Hepatocyte (in vitro differentiated cells): ENCODE data around the gene ACIN1. TPM values are rescaled to one million over a fixed set of nuclear protein-coding genes. Genes with fewer than 3 reads are reported as not detected.

Experiments
- DNase-seq: peaks from one replicate; pipeline ENCODE4 v3.0.0-alpha.2; 2016; ENCODE audit warnings: low spot score
- H2AFZ ChIP-seq: fragments of 200-600 bp; sonication (generic); 2 replicates; pipeline ENCODE4 v1.6.0; 2016; ENCODE audit warnings: antibody characterized with exemption, mild to moderate bottlenecking
- H3K27ac ChIP-seq: fragments of 200-600 bp; sonication (generic); 2 replicates; pipeline ENCODE4 v1.5.1; 2016; ENCODE audit warnings: mild to moderate bottlenecking
- H3K27me3 ChIP-seq: fragments of 200-600 bp; sonication (generic); 2 replicates; pipeline ENCODE4 v1.6.1; 2016
- H3K36me3 ChIP-seq: fragments of 200-600 bp; sonication (generic); replicated peaks from 2 replicates; pipeline ENCODE4 v1.5.1; 2016; ENCODE audit warnings: low read depth; ENCODE audit not compliant: insufficient read depth
- H3K4me1 ChIP-seq: fragments of 200-600 bp; sonication (generic); 2 replicates; pipeline ENCODE4 v1.5.1; 2016; ENCODE audit warnings: mild to moderate bottlenecking, moderate library complexity; ENCODE audit not compliant: insufficient read depth
- H3K4me2 ChIP-seq: fragments of 200-600 bp; sonication (generic); 2 replicates; pipeline ENCODE4 v1.6.0; 2016
- H3K4me3 ChIP-seq: fragments of 200-600 bp; sonication (generic); 2 replicates; pipeline ENCODE4 v1.5.1; 2016; ENCODE audit warnings: mild to moderate bottlenecking
- H3K79me2 ChIP-seq: fragments of 200-600 bp; sonication (generic); 2 replicates; pipeline ENCODE4 v1.6.0; 2017; ENCODE audit warnings: mild to moderate bottlenecking
- H3K9me2 ChIP-seq: fragments of 200-600 bp; sonication (generic); replicated peaks from 2 replicates; pipeline ENCODE4 v1.6.0; 2017; ENCODE audit warnings: mild to moderate bottlenecking; ENCODE audit not compliant: insufficient read depth
- H3K9me3 ChIP-seq: fragments of 200-600 bp; sonication (generic); 2 replicates; pipeline ENCODE4 v1.5.1; 2016; ENCODE audit warnings: low read depth, mild to moderate bottlenecking
- H4K20me1 ChIP-seq: fragments of 200-600 bp; sonication (generic); 2 replicates; pipeline ENCODE4 v1.6.0; 2016; ENCODE audit warnings: mild to moderate bottlenecking; ENCODE audit not compliant: insufficient read depth, poor library complexity, severe bottlenecking
- CTCF ChIP-seq: fragments of 200-600 bp; sonication (generic); IDR thresholded peaks from 2 replicates; pipeline ENCODE4 v1.5.1; 2016; ENCODE audit warnings: antibody characterized with exemption, mild to moderate bottlenecking; ENCODE audit not compliant: poor library complexity
- EZH2 ChIP-seq: fragments of 200-600 bp; sonication (generic); IDR thresholded peaks from 2 replicates; pipeline ENCODE4 v1.6.1; 2016; ENCODE audit warnings: antibody characterized with exemption, mild to moderate bottlenecking, borderline replicate concordance
- EZH2phosphoT487 ChIP-seq: fragments of 200-600 bp; sonication (generic); IDR thresholded peaks from one replicate; pipeline ENCODE4 v1.6.1; 2018; ENCODE audit warnings: antibody characterized with exemption, mild to moderate bottlenecking, low read depth, moderate library complexity; ENCODE audit not compliant: unreplicated experiment, severe bottlenecking
- WGBS: methylation state at CpG from one replicate; pipeline ENCODE4 v1.1.6; 2016; ENCODE audit warnings: low lambda C conversion rate; ENCODE audit errors: missing lambda C conversion rate; 5-methylcytosine and 5-hydroxymethylcytosine counted together
- polyA plus RNA-seq: library from polyadenylated mRNA; unstranded; fragments of >200 nt; fragmentation: Nextera tagmentation; extraction: Ambion mirVana; gene quantifications from 2 replicates; pipeline ENCODE4 v1.2.1, GENCODE V29; 2016
- total RNA-seq: library from RNA; depleted of rRNA; stranded (reverse); fragments of >200 nt; gene quantifications from 2 replicates; pipeline ENCODE4 v1.2.3, GENCODE V29; 2014

ACIN1 gene
- total and polyA plus RNA-seq, 2 experiments from 2014 or later, result 44.3 to 108 TPM

DNA sequence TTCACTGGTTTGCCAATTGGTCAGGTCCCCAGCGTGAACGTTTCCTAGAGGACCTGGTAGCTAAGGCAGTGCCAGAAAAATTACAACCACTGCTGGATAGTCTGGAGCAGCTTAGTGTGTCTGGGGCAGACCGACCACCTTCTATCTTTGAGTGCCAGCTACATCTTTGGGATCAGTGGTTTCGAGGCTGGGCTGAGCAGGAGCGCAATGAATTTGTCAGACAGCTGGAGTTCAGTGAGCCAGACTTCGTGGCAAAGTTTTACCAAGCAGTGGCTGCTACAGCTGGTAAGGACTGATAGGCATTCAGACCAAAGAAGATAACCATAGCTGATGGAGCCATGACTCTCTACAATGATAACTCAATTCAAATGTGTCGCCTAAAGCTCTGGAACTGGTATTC is 2.9 kb upstream of the ACIN1 start:
- Histone ChIP-seq H3K4me1 (peaks cover 18% of the 10 kb centered on the region), H3K9me2 (no peaks in the 10 kb centered on the region), H3K27ac (no peak overlapping the region), H3K4me3 (no peak overlapping the region), H3K36me3 (no peaks in the 10 kb centered on the region), H2AFZ (no peak overlapping the region), H3K9me3 (no peaks in the 10 kb centered on the region), H4K20me1 (peaks cover 21% of the 10 kb centered on the region), H3K4me2 (no peak overlapping the region), H3K27me3 (no peaks in the 10 kb centered on the region), H3K79me2 (peaks cover 51% of the 10 kb centered on the region)
- DNase-seq, result no peak
- TF ChIP-seq EZH2phosphoT487 (no peak), CTCF (no peak), EZH2 (no peak)
- 98% methylated on average over 7 of the region's 7 CpGs for WGBS

GRCh38 chr14:23095196-23096108 is 516 bp upstream of the ACIN1 start, which contains the start of gene C14orf119:
Gene C14orf119, plus strand, starts transcription at chr14:23095505. Its CDS starts 2,154 bp downstream, at chr14:23097659.
- peak within 1 kb of the TSS; percentile 51 for H3K4me3 ChIP-seq
- peak within 1 kb of the TSS; percentile 93 for H3K4me2 ChIP-seq
- TF ChIP-seq CTCF, result no peak
- TF ChIP-seq EZH2, result no peak
- TF ChIP-seq EZH2phosphoT487, result no peak
- H3K9me3 ChIP-seq, result no peaks in the 10 kb centered on the region
- WGBS, result 1% methylated on average over 46 of the region's 46 CpGs
- DNase-seq, result peak; percentile 100
- H3K79me2 ChIP-seq, result peaks cover 73% of the 10 kb centered on the region
- H3K27me3 ChIP-seq, result no peaks in the 10 kb centered on the region
- peaks cover 18% of the 10 kb centered on the region for H3K4me1 ChIP-seq
- H3K9me2 ChIP-seq, result no peaks in the 10 kb centered on the region
- H3K36me3 ChIP-seq, result no peaks in the 10 kb centered on the region
- H3K27ac ChIP-seq, result peak within 1 kb of the TSS; percentile 91
- H2AFZ ChIP-seq, result peak within 1 kb of the TSS; percentile 13
- H4K20me1 ChIP-seq, result peaks cover 31% of the 10 kb centered on the region

DNA sequence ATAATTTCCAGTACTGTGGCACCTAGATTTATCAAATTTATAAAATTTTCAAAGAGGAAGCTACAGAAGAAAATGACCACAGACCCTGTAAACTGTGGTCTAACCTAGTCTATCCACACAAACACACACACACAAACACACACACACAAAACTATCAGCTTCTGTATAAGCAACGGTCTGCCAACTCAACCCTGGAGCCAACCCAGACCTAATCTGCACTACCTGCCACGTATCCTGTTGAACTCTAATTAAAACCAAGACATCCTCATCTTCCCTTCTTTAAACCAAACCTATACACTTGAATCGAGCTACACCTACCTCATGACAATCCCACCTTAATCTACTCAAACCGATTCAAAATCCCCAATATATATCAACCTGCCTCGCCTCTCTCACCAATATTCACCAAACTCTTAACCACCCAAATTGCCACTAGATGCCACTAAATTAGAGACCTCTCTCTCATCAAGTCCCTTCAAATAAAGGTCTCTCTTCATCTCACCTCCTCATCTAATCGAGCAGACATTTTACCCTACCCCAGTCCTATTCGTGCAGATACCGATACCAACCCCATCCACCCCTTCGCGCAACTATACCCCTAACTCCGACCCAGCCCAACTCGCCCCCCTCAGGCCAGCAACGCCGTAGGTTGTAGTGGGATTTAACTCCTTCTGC is 808 bp downstream of the ACIN1 start:
- H2AFZ ChIP-seq, result peak overlapping the region; percentile 11
- peak overlapping the region; percentile 92 for H3K4me2 ChIP-seq
- H3K4me3 ChIP-seq, result peak overlapping the region; percentile 32
- H4K20me1 ChIP-seq, result peaks cover 31% of the 10 kb centered on the region
- peak overlapping the region; percentile 91 for H3K27ac ChIP-seq
- H3K27me3 ChIP-seq, result no peaks in the 10 kb centered on the region
- peaks cover 6% of the 10 kb centered on the region for H3K36me3 ChIP-seq
- TF ChIP-seq CTCF, result peak; percentile 20
- TF ChIP-seq EZH2phosphoT487, result no peak
- TF ChIP-seq EZH2, result no peak
- WGBS, result 4% methylated on average over 14 of the region's 14 CpGs
- no peaks in the 10 kb centered on the region for H3K9me3 ChIP-seq
- no peaks in the 10 kb centered on the region for H3K9me2 ChIP-seq
- H3K4me1 ChIP-seq, result peaks cover 18% of the 10 kb centered on the region
- DNase-seq, result no peak
- peaks cover 84% of the 10 kb centered on the region for H3K79me2 ChIP-seq
